ENCODE measurements around the gene LCNL1. TPM values are rescaled to one million over a fixed set of nuclear protein-coding genes. Genes with fewer than 3 reads are reported as not detected.

Gene LCNL1
- total and polyA plus RNA-seq, 8 donors = 0.12 to 0.38 (median 0.17) TPM; not detected in 3

GRCh38 chr9:136991993-136992818, 9.4 kb downstream of the LCNL1 start, which contains the start of gene PAXX:
Gene PAXX, plus strand, starts transcription at chr9:136992422. Its CDS starts 22 bp downstream, at chr9:136992444.
- H3K4me3 ChIP-seq = peak within 1 kb of the TSS; percentile 79 to 91 (median 85)
- DNase-seq (peak; percentile 91 to 98 (median 94)), ATAC-seq (peak; percentile 95 to 96 (median 96)), FAIRE-seq (no peak)
- H3K36me3 ChIP-seq = no peaks in the 10 kb centered on the region
- H3K27ac ChIP-seq = peak within 1 kb of the TSS; percentile 42 to 88 (median 68)
- H3K27me3 ChIP-seq = no peaks in the 10 kb centered on the region
- no peaks in the 10 kb centered on the region for H3K9me3 ChIP-seq
- TF ChIP-seq CTCF (IDR thresholded peaks at IDR 0.05) = no peak
- 0 to 1% methylated on average over 38 to 92 of the region's 92 CpGs for WGBS, 2 donors
- peaks cover 0 to 7% (median 7%) of the 10 kb centered on the region in 3 donors for H3K4me1 ChIP-seq
- intact Hi-C loops (cut with DNase I) = no loop called here

GRCh38 chr9:136992819-136993369, 10.1 kb downstream of the LCNL1 start:
- H3K4me1 ChIP-seq = peaks cover 0 to 7% (median 7%) of the 10 kb centered on the region in 3 donors

GRCh38 chr9:136994180-136994887, 11.5 kb downstream of the LCNL1 start:
- H3K9me3 ChIP-seq = no peaks in the 10 kb centered on the region
- no peak for ATAC-seq
- no peak for DNase-seq
- no peaks in the 10 kb centered on the region for H3K27me3 ChIP-seq
- intact Hi-C loops (cut with DNase I) = no loop called here
- no peak for TF ChIP-seq CTCF (IDR thresholded peaks at IDR 0.05)
- 79 to 80% methylated on average over 46 to 54 of the region's 54 CpGs for whole genome bisulfite sequencing, 2 donors
- H3K4me3 ChIP-seq = no peak overlapping the region
- no peak overlapping the region for H3K27ac ChIP-seq
- H3K36me3 ChIP-seq = no peaks in the 10 kb centered on the region
- FAIRE-seq = no peak
- H3K4me1 ChIP-seq = peaks cover 0 to 7% (median 7%) of the 10 kb centered on the region in 3 donors

More at GRCh38 chr9:136992819-136993369, 10.1 kb downstream of the LCNL1 start:
- 30 to 32% methylated on average over 12 to 18 of the region's 18 CpGs for WGBS, 2 donors
- no peaks in the 10 kb centered on the region for H3K36me3 ChIP-seq
- ATAC-seq (no peak), FAIRE-seq (no peak), DNase-seq (no peak)
- TF ChIP-seq CTCF (IDR thresholded peaks at IDR 0.05) = no peak
- intact Hi-C loops (cut with DNase I) = no loop called here
- H3K27me3 ChIP-seq = no peaks in the 10 kb centered on the region
- peak overlapping the region; percentile 79 to 91 (median 85) for H3K4me3 ChIP-seq
- H3K9me3 ChIP-seq = no peaks in the 10 kb centered on the region
- peak overlapping the region in 3 of 4 donors; percentile 35 to 88 (median 82) for H3K27ac ChIP-seq

- Histone ChIP-seq H3K9me3 (no peaks in the 10 kb centered on the region), H3K27me3 (no peaks in the 10 kb centered on the region), H3K27ac (no peak overlapping the region), H3K4me1 (peaks cover 0 to 7% (median 7%) of the 10 kb centered on the region in 3 donors), H3K36me3 (no peaks in the 10 kb centered on the region), H3K4me3 (no peak overlapping the region)
- FAIRE-seq (no peak), DNase-seq (no peak), ATAC-seq (no peak)
- TF ChIP-seq CTCF (IDR thresholded peaks at IDR 0.05) = no peak
- intact Hi-C loops (cut with DNase I) = no loop called here
- 65 to 68% methylated on average over 29 to 40 of the region's 40 CpGs for WGBS, 2 donors
These were observed 12.1 kb downstream of the LCNL1 start for GRCh38 chr9:136994888-136995230.
